DMS79 (cell line): Measurements from ENCODE around the gene SLC32A1.

ENCODE experiments used
- DNase-seq: peaks from one replicate; lab custom pipeline; 2025; lab: John Stamatoyannopoulos, UW

SLC32A1 gene

GRCh38 chr20:38723848-38724625, at the start of gene SLC32A1:
TSS of gene SLC32A1 (plus strand) at chr20:38724486. CDS start at chr20:38724725, 239 bp downstream.
- DNase-seq = no peak

GRCh38 chr20:38674765-38675133, 49.5 kb upstream of the SLC32A1 start:
- no peak for DNase-seq

- no peak for DNase-seq
Measured at GRCh38 chr20:38676576-38676975, 47.7 kb upstream of the SLC32A1 start.

- DNase-seq = peak; percentile 82
Measured at GRCh38 chr20:38680500-38681306, 43.6 kb upstream of the SLC32A1 start.

- DNase-seq = no peak
Measured at GRCh38 chr20:38685271-38685670, 39.0 kb upstream of the SLC32A1 start.

- DNase-seq = no peak
Measured at GRCh38 chr20:38685853-38686473, 38.3 kb upstream of the SLC32A1 start.

- no peak for DNase-seq
Measured at GRCh38 chr20:38692436-38693411, 31.6 kb upstream of the SLC32A1 start.

GRCh38 chr20:38697306-38697705, 27.0 kb upstream of the SLC32A1 start:
- DNase-seq = no peak

- no peak for DNase-seq
Measured at GRCh38 chr20:38698541-38698940, 25.7 kb upstream of the SLC32A1 start.

GRCh38 chr20:38700141-38700540, 24.1 kb upstream of the SLC32A1 start:
- DNase-seq = no peak

- no peak for DNase-seq
Measured at GRCh38 chr20:38700926-38701325, 23.4 kb upstream of the SLC32A1 start.

- DNase-seq = no peak
Measured at GRCh38 chr20:38703526-38703925, 20.8 kb upstream of the SLC32A1 start.

- DNase-seq = no peak
Measured at GRCh38 chr20:38704136-38704535, 20.1 kb upstream of the SLC32A1 start.

GRCh38 chr20:38706509-38706908, 17.8 kb upstream of the SLC32A1 start:
- DNase-seq = peak; percentile 21

- DNase-seq = no peak
Measured at GRCh38 chr20:38714308-38714707, 10.0 kb upstream of the SLC32A1 start.

GRCh38 chr20:38715646-38716045, 8.6 kb upstream of the SLC32A1 start:
- DNase-seq = no peak

GRCh38 chr20:38722683-38723016, 1.6 kb upstream of the SLC32A1 start:
- no peak for DNase-seq

- DNase-seq = no peak
Measured at GRCh38 chr20:38723017-38723847, 1.1 kb upstream of the SLC32A1 start.

GRCh38 chr20:38724626-38725147, 401 bp downstream of the SLC32A1 start:
- no peak for DNase-seq

GRCh38 chr20:38725148-38725901, 1.0 kb downstream of the SLC32A1 start:
- no peak for DNase-seq
